HepG2 (cell line): ENCODE measurements around the gene MFSD8. TPM values are rescaled to one million over a fixed set of nuclear protein-coding genes. Genes with fewer than 3 reads are reported as not detected.

Experiments used
- ATF4 ChIP-seq, 2 experiments: fragments of 450-650 bp in 1 of 2; sonication (generic) in 1 of 2; formaldehyde crosslinking; IDR thresholded peaks; 2 replicates each; pipeline versions ENCODE4 v1.5.0 to v1.8.0; 2020 to 2022; ENCODE audit warnings: mild to moderate bottlenecking in 1 of 2, missing genetic modification reagents in 1 of 2
- BCLAF1 ChIP-seq: fragments of 450-650 bp; IDR thresholded peaks from 2 replicates; pipeline ENCODE4 v1.6.1; 2017; ENCODE audit warnings: mild to moderate bottlenecking
- FOXA3 ChIP-seq: IDR thresholded peaks from 2 replicates; pipeline ENCODE4 v1.6.1; 2016; ENCODE audit warnings: missing genetic modification reagents, missing compliant biosample characterization
- FUBP1 ChIP-seq: sonication (generic); formaldehyde crosslinking; IDR thresholded peaks from 2 replicates; pipeline ENCODE4 v1.5.1; 2020; ENCODE audit warnings: missing genetic modification reagents, mild to moderate bottlenecking, borderline replicate concordance
- HNRNPK ChIP-seq: fragments of 200-400 bp; formaldehyde crosslinking; IDR thresholded peaks from 2 replicates; pipeline ENCODE4 v1.6.1; 2018; ENCODE audit warnings: low read length, low read depth, moderate library complexity, mild to moderate bottlenecking; ENCODE audit not compliant: poor library complexity, severe bottlenecking
- MTA1 ChIP-seq: sonication (generic); formaldehyde crosslinking; IDR thresholded peaks from 2 replicates; pipeline ENCODE4 v1.4.0; 2020; ENCODE audit warnings: missing genetic modification reagents, mild to moderate bottlenecking, borderline replicate concordance
- MYC ChIP-seq: sonication (generic); formaldehyde crosslinking; IDR thresholded peaks from 2 replicates; pipeline ENCODE4 v1.9.0; 2021; ENCODE audit warnings: missing genetic modification reagents, borderline replicate concordance
- NR2F2 ChIP-seq: IDR thresholded peaks from 2 replicates; pipeline ENCODE4 v1.6.1; 2012; ENCODE audit warnings: low read depth, inconsistent platforms, borderline replicate concordance
- PCBP2 ChIP-seq: fragments of 200-400 bp; formaldehyde crosslinking; optimal IDR thresholded peaks from 2 replicates; pipeline ENCODE3; 2018; ENCODE audit warnings: low read length, low read depth; ENCODE audit not compliant: poor library complexity, severe bottlenecking
- RBM39 ChIP-seq: fragments of 200-400 bp; formaldehyde crosslinking; IDR thresholded peaks from one replicate; pipeline ENCODE4 v1.6.1; 2018; ENCODE audit warnings: antibody characterized with exemption, mild to moderate bottlenecking, low read depth, low read length; ENCODE audit not compliant: poor library complexity, severe bottlenecking
- RFX3 ChIP-seq: IDR thresholded peaks from 2 replicates; pipeline ENCODE4 v1.6.1; 2016; ENCODE audit warnings: missing biosample characterization, missing genetic modification reagents
- YY1 ChIP-seq: IDR thresholded peaks from 2 replicates; pipeline ENCODE4 v1.6.1; 2011; ENCODE audit warnings: low read length, low read depth, moderate library complexity, mild to moderate bottlenecking; ENCODE audit not compliant: insufficient read depth, insufficient replicate concordance
- ZBTB44 ChIP-seq: sonication (generic); formaldehyde crosslinking; IDR thresholded peaks from 2 replicates; pipeline ENCODE4 v1.4.0; 2020; ENCODE audit warnings: missing genetic modification reagents
- ZFP41 ChIP-seq: sonication (generic); formaldehyde crosslinking; IDR thresholded peaks from 2 replicates; pipeline ENCODE4 v1.4.0; 2020; ENCODE audit warnings: mild to moderate bottlenecking, missing genetic modification reagents, borderline replicate concordance
- ZNF121 ChIP-seq: sonication (generic); formaldehyde crosslinking; IDR thresholded peaks from 2 replicates; pipeline ENCODE4 v1.5.0; 2020; ENCODE audit warnings: mild to moderate bottlenecking, missing genetic modification reagents
- ZNF235 ChIP-seq: sonication (generic); formaldehyde crosslinking; IDR thresholded peaks from 2 replicates; pipeline ENCODE4 v1.8.1; 2023; ENCODE audit warnings: mild to moderate bottlenecking, missing genetic modification reagents, borderline replicate concordance
- ZNF3 ChIP-seq: IDR thresholded peaks from 2 replicates; pipeline ENCODE4 v1.7.0; 2017; ENCODE audit warnings: inconsistent platforms
- ZNF460 ChIP-seq: sonication (generic); formaldehyde crosslinking; IDR thresholded peaks from 2 replicates; pipeline ENCODE4 v1.5.1; 2020; ENCODE audit warnings: missing genetic modification reagents, mild to moderate bottlenecking, borderline replicate concordance
- ZNF513 ChIP-seq: sonication (generic); formaldehyde crosslinking; conservative IDR thresholded peaks from 2 replicates; pipeline ENCODE4 v1.5.0; 2020; ENCODE audit warnings: missing genetic modification reagents
- ZNF614 ChIP-seq: IDR thresholded peaks from 2 replicates; pipeline ENCODE4 v1.6.1; 2018; ENCODE audit warnings: missing biosample characterization, missing genetic modification reagents, inconsistent platforms, borderline replicate concordance
- ZNF7 ChIP-seq: IDR thresholded peaks from 2 replicates; pipeline ENCODE4 v1.6.1; 2016; ENCODE audit warnings: missing biosample characterization, missing genetic modification reagents
- ZNF773 ChIP-seq: sonication (generic); formaldehyde crosslinking; IDR thresholded peaks from 2 replicates; pipeline ENCODE4 v1.4.0; 2020; ENCODE audit warnings: missing genetic modification reagents, borderline replicate concordance
- polyA plus RNA-seq, 8 experiments: library from polyadenylated mRNA; depleted of rRNA in 3 of 8; stranded (reverse) in 7 of 8; unstranded in 1 of 8; fragments of >200 nt; fragmentation: Illumina TruSeq in 4 of 8; extraction: Trizol in 4 of 8; gene quantifications; 2 replicates each; pipeline versions ENCODE4 v1.2.1 to v1.2.3, GENCODE V29; 2011 to 2016; ENCODE audit warnings: low read depth in 4 of 8, missing spikeins in 1 of 8, mixed read lengths in 1 of 8; ENCODE audit not compliant: insufficient read depth in 1 of 8
- total RNA-seq, 5 experiments: library from RNA; depleted of rRNA; stranded (reverse); fragments of >200 nt; fragmentation: Illumina TruSeq; extraction: Trizol; gene quantifications; 2 replicates each; pipeline ENCODE4 v1.2.3, GENCODE V29; 2016; ENCODE audit warnings: low read depth in 1 of 5

Gene MFSD8
- total and polyA plus RNA-seq, 2 of the 13 experiments (the other 11 are each of a cell fraction or from before 2014, with no cell fraction given): 24.8 to 25.5 TPM

GRCh38 chr4:127965803-127966175 is 816 bp upstream of the MFSD8 start (continued):
- no peak for TF ChIP-seq ZNF121
- 0 out of 2 replicates have a peak, but pooled peaks have one; percentile 31 for TF ChIP-seq ZFP41 (CRISPR knock-in tag)
- no peak for TF ChIP-seq ZNF773 (CRISPR knock-in tag)
- TF ChIP-seq ZNF7: no peak
- 0 out of 2 replicates have a peak, but pooled peaks have one; percentile 2 for TF ChIP-seq ZNF614 (CRISPR knock-in tag)
- no peak for TF ChIP-seq ZBTB44 (CRISPR knock-in tag)
- no peak for TF ChIP-seq FUBP1 (CRISPR knock-in tag)
- TF ChIP-seq PCBP2: no peak
- TF ChIP-seq FOXA3 (CRISPR knock-in tag): no peak
- no peak for TF ChIP-seq ZNF513
- TF ChIP-seq ZNF235 (CRISPR knock-in tag): no peak
- no peak for TF ChIP-seq ZNF460 (CRISPR knock-in tag)
- TF ChIP-seq ZNF3 (CRISPR knock-in tag): no peak
- no peak for TF ChIP-seq MTA1 (CRISPR knock-in tag)
- TF ChIP-seq RBM39: no peak
- no peak for TF ChIP-seq RFX3 (CRISPR knock-in tag)
- TF ChIP-seq BCLAF1: no peak
- peak; percentile 30 for TF ChIP-seq YY1
- TF ChIP-seq NR2F2: no peak
- TF ChIP-seq ATF4 (CRISPR knock-in tag; IDR thresholded peaks at IDR 0.05): no peak
- no peak for TF ChIP-seq HNRNPK
- TF ChIP-seq MYC (CRISPR knock-in tag): no peak; the same call in 1 of the 2 replicates
